ENCODE measurements around the gene KCND1.

Gene KCND1

GRCh38 chrX:48976086-48976485 is 4.4 kb upstream of the KCND1 start:
- intact Hi-C loops (cut with DNase I), result no loop called here
- no peak for DNase-seq

DNA sequence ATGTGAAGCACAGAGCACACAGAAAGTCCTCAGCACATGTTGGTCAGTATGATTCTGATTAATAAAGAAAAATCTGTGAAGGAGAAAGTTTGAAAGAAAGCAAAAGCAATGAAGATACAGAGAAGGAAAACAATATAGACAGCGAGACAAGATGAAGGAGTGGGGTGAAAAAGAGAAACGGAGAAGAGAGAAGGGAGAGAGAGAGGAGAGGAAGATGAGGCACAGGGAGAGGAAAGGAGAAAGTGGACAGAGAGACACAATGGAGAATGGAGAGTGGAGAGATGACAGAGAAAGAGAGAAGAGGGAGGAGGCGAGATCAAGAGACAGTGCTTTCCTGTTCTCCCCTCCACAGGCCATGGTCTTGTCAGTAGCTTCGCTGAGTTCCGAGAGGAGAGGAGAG is 3.9 kb upstream of the KCND1 start:
- intact Hi-C loops (cut with DNase I), result no loop called here

DNA sequence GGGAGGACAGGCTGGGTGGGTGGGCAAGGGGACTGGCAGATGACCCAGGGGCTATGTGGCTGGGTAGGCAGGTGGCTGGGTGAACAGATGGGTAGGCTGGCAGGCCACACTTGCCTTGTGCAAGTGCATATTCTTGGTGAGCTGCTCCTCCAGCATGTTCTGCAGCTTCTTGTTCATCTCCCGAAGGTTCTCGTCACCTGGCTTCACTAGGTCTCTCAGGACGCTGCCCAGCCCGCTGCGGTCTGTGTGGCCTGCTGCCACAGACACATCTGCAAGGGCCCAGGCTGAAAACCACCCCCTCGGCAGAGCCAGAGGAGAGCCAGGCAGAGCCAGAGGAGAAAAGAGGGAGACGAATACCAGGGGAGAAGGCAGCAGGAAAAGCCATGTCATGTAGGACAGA is 3.4 kb upstream of the KCND1 start:
- no peak for DNase-seq
- intact Hi-C loops (cut with DNase I), result no loop called here

More for the DNA sequence above, 3.9 kb upstream of the KCND1 start:
- no peak for DNase-seq

DNA sequence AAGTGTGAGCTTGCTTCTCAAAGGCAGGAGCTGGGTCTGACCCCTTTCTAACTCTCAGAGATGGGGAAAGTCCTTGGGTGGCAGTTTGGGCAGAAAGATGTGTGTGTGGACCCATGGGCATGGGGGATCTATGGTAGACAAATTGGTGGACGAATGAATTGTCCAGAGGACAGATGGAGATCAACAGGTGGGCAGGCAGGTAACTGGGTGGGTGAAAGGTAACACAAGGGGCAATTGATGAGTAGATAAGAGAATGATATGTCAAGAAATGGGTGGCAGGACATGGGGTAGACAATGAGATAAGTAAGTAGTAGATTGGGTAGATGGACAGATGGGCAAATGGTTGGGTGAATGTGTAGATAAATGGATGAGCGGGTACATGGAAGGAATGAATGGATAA is 2.9 kb upstream of the KCND1 start:
- intact Hi-C loops (cut with DNase I), result no loop called here
- DNase-seq, result no peak

DNA sequence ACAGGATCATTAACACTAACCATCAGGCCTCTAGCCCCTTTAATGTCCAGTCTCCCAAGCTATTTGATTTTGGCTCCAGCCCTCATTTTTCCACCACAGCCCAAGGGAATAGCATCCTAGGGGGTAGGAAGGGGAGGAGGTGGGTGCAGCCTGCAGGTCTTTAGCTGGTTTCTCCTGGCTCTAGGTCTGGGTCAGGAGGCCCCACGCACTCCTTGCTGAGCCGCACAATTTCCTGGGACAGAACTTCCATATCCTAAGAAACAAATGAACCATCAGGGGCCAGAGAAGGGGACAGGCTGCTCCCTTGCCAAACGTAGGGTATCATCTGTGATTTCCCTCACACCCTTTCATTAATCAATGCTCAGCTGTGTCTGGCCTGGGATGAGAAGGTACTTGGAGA is 2.4 kb upstream of the KCND1 start:
- no peak for DNase-seq
- intact Hi-C loops (cut with DNase I), result no loop called here

DNA sequence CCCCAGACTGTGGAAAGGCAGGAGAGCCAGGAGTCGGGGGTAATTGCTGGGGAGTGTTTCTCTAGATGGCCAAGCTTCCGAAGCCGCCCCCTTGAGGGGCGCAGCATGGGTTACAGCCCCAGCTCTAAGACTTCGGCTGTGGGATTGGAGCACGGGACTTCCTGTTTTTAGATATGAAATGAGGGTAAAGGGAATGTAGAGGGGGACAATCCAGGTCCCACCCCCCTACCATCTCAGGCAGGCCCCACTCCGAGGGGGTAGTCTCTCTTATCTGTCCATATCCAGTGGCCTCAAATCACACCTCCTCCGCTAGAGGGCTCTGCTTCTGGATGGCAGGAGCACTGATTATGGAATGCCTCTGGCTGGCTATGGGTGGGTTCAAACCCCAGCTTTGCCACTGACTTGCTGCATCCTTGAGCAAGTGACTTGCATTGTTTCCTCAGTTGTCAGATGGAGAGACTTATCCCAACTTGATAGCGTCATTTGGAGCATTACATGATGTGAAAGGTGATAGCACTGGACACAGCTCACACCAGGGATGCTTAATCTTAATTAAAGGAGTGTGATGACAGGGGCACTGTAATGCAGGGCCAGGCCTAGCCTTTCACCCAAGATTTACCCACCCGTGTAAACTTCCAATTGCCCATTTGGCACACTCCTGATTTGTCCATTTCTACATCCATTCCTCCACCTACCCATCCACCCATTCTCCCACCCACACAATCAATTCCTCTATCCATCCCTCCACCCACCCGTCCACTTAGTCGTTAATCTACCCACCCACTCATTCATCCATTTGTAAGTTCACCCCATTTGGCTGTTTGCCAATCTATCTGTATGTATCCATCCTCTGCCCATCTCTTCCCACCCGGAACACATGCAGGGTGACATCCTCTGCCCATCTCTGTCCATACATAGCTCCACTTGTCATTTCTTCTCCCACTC is 848 bp upstream of the KCND1 start:
- intact Hi-C loops (cut with DNase I), result no loop called here
- peak in 32 of 42 donors; percentile 10 to 65 (median 38) for DNase-seq

- DNase-seq, result no peak
- intact Hi-C loops (cut with DNase I), result no loop called here
Measured at GRCh38 chrX:48969471-48969870, 2.2 kb downstream of the KCND1 start.

DNA sequence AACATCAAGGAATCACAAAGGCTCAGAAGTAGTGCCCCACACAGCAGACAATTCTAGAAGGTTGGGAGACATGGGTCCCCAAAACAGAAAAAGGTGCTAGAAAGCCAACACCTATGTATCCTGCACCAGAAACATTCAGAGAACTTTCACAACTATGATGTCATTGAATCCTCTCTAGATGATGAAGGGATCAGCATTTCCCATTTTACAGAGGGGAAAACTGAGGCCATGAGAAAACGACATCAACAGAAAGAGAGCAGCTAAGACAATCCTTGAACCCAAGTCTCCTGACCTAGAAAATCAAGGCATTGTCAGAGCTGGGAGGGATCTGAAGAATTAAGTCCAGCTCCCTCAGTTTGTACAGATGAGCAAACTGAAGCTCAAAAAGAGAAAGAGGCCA is 3.3 kb downstream of the KCND1 start:
- intact Hi-C loops (cut with DNase I), result no loop called here
- DNase-seq, result no peak

- intact Hi-C loops (cut with DNase I), result no loop called here
- DNase-seq, result no peak
Measured at GRCh38 chrX:48966796-48967579, 4.7 kb downstream of the KCND1 start.

DNA sequence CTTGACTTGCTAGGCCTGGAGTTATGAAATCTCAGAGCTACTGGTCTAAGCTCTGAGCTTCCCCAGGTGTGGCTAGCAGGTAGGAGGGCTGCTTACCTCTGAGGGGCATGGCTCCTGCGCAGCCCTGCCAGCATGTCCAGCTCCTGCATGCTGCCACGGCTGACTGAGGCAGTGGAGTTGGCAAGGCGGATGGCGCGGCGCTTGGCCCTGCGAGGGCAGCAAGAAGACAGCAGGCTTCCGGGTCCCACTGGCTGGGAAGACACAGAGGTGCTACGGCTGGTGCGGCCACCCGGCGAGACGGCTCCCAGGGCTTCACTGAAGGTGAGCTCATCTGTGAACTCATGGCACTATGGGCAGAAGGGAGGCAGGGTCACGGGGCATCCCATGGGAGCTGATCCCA is 5.7 kb downstream of the KCND1 start:
- intact Hi-C loops (cut with DNase I), result no loop called here
- no peak for DNase-seq

DNA sequence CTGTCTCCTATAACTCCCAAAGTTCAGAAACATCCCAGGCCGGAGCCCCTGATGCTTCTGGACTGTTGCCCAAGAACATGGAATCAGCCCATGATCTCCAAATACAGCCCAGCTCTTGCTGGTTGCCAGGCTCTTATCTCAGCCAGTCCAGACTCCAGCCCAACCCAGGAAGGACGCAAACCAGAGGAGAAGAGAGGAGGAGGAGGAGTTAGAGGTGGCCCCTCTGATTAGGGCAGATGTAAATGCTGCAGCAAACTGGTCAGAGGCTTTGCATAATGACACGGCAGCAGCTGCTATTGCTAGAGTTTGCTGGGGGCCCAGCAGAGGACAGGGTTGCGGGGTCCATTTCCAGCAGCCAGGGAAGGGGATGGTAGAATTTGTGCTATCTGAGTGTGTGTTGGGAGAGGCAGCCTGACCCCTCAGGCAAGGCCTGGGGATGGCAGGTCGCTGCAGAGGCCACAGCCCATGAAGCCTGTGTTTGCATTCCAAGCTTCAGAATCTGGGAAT is 10.0 kb downstream of the KCND1 start:
- no peak for DNase-seq
- intact Hi-C loops (cut with DNase I), result no loop called here

DNA sequence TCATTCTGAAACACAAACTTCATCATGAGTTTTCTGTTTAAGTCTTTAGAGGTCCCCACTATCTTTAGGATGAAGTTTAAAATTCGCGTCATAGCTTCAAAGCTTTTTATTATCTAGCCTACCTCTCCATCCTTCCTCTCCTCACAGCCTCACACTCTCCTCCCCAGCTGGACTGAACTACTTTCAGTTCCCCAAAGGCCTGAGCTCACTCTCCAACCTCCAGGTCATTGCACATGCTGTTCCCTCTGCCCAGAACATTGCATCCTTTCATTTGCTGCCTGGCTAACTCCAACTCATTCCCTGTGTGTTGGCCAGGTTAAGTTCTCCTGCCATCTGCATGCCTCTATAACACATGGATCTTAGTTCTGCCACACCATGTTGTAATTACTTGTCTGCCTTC is 11.4 kb downstream of the KCND1 start:
- DNase-seq, result peak in 4 of 42 donors; percentile 12 to 45 (median 24)
- intact Hi-C loops (cut with DNase I), result no loop called here

GRCh38 chrX:48958635-48959094 is 13.0 kb downstream of the KCND1 start:
- intact Hi-C loops (cut with DNase I), result loop anchor here (5.0 kb wide), 1 partner anchor 84 kb away; the partner anchor contains the start of gene TFE3
- DNase-seq, result peak in 21 of 42 donors; percentile 2 to 52 (median 19)

DNA sequence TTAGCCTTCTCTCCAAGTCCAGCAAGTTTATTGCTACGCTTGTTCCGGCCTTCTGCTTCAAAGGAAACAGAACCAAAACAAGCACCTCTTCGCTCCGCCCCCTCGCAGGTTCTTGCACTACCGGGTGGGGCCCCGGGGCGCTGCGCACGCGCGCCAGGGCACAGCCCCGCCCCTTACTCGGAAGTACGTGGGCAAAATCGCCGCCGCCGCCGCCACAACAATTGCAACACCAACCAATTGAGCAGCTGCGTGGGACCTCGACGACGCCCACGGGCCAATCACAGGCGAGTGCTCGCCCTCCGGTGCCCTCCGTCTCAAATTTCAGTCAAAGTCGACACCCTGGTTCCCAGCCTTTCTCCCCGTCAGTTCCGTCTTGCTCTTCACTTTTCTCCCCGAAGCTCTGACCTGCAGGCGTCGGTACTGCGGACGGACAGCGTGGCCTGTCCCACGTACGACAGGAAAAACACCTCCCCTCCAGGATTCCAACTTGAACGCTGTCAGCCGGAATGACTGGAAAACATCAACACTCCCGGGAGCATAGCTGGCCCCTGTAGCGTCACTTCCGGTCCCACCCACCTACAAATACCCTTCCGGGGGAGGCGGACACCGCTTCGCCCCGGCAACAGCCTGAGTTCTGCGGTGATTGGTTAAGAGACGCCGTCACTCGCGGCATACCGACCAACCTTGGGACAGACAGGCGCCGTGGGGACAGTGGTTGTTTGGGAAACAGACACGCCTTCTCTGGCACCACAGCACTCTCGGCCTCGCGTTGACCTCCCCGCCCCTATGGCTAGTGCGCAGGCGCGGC is 13.6 kb downstream of the KCND1 start:
- peak; percentile 89 to 98 (median 96) for DNase-seq

DNA sequence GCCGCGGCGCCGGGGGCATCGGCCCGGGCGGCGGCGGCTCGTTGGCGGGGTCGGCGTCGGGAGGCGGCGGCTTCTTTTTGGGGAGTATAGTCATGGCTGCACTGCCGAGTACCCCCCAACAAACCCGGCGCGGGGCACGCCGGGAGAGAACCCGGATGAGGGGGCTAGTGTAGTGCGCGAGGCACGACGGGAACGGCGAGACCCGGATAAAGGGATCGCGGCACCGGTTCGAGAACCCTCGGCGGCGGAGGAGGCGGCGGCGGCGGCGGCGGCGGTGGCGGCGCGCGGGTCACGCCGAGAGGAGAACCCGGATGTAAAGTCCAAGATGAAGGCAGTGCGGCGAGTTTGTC is 14.2 kb downstream of the KCND1 start, which contains the start of gene OTUD5:
Gene OTUD5, minus strand, starts transcription at position 131 of the 350 bp plus-strand sequence. Its CDS starts 37 bp downstream, at position 94.
- peak; percentile 35 to 88 (median 74) for DNase-seq
- intact Hi-C loops (cut with DNase I), result loop anchor here (5.0 kb wide), 1 partner anchor 85 kb away; the partner anchor contains the start of gene TFE3

More for the DNA sequence above, 13.6 kb downstream of the KCND1 start:
- intact Hi-C loops (cut with DNase I), result loop anchor here (5.0 kb wide), 1 partner anchor 84 kb away; the partner anchor contains the start of gene TFE3

DNA sequence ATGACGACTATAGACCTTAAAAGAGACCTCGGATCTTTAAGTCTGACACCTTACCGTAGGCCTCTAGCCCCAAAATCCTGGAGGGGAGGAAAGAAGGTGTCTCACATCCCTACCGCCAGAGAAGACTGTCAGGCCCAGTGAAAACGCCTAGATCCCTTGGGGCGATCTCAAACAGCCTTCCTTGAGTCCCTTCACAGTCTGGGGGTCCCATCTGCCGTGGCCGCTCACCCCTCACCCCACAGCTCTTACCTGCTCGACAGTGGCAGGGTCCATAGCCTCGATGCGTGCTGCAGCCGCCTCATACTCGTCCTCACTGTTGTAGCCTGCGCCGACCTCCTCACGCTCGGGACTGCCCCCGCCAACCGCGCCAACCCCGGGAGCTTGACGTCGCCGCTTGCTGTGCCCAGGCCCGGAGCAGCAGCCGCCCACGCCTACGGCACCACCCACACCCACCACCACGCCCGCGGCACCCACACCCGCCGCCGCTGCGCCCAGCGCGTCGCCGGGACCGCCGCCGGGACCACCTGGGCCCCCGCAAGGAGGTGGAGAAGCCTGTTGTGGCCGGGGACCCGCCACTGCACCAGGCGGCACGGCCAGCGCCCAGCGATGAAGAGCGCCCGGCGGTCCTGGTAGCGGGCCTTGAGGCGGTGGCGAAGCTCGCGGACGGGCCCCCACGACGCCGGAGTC is 14.8 kb downstream of the KCND1 start:
- intact Hi-C loops (cut with DNase I), result loop anchor here (5.0 kb wide), 1 partner anchor 85 kb away; the partner anchor contains the start of gene TFE3
- DNase-seq, result peak in 6 of 42 donors; percentile 4 to 41 (median 15)

DNA sequence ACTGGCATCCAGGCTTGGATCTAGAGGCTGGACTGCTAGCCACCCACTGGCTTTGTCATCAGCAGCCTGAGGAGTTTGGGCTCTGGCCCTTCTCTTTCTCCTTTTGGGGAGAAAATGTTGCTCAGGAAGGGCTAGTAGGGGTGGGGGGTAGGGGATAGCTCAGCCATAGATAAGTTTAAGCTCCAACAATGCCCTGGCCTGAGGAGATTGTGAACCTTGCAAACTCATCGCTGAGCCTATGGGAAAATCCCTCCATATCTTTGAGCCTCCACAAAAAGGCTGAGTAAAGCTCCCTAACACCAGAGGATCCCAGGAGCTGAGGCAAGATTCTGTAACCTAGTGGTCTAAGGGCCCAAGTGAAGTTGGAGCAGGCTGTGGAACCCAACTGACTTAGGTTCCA is 23.1 kb downstream of the KCND1 start:
- intact Hi-C loops (cut with DNase I), result no loop called here
- DNase-seq, result no peak
